Activated CD8-positive, alpha-beta T cell treated with anti-CD3 and anti-CD28 coated beads, Interleukin-2, amount 10 ng/mL, durations not matched to agents 7 days and 5 days (primary cell): ENCODE measurements around the gene TMEM72. TPM values are rescaled to one million over a fixed set of nuclear protein-coding genes. Genes with fewer than 3 reads are reported as not detected.
A peak's percentile ranks its signal among the peaks of the same experiment; 100 is the strongest.

ENCODE experiments used
- ATAC-seq: fragments of 150-1000 bp; cut with Tn5 transposase; one replicate; pipeline ENCODE4 v1.10.0; 2021; ENCODE audit warnings: moderate library complexity
- CTCF ChIA-PET: fragments of 350-600 bp; sonication (Branson Sonifier 250); formaldehyde crosslinking; loops from one replicate; lab custom pipeline; 2021; ENCODE audit warnings: antibody characterized with exemption; lab: Charles Lee
- POLR2A ChIA-PET: fragments of 350-600 bp; sonication (Branson Sonifier 250); formaldehyde crosslinking; loops from one replicate; lab custom pipeline; 2021; ENCODE audit warnings: antibody characterized with exemption; lab: Charles Lee
- DNase-seq: peaks from one replicate; pipeline ENCODE4 v3.0.0-alpha.2; 2020
- H3K27ac Mint-ChIP-seq: one replicate; pipeline ENCODE4 v1.8.0; 2021; ENCODE audit warnings: mild to moderate bottlenecking, mixed read lengths
- H3K27me3 Mint-ChIP-seq: one replicate; pipeline ENCODE4 v1.8.0; 2021; ENCODE audit warnings: low read depth, mixed read lengths
- H3K36me3 Mint-ChIP-seq: one replicate; pipeline ENCODE4 v1.8.0; 2021; ENCODE audit warnings: low read depth, mixed read lengths
- H3K4me1 Mint-ChIP-seq: one replicate; pipeline ENCODE4 v1.8.0; 2021; ENCODE audit warnings: low read depth, mixed read lengths
- H3K4me3 Mint-ChIP-seq: one replicate; pipeline ENCODE4 v1.8.0; 2021; ENCODE audit warnings: mild to moderate bottlenecking, mixed read lengths
- H3K9me3 Mint-ChIP-seq: one replicate; pipeline ENCODE4 v1.8.0; 2022; ENCODE audit warnings: mixed read lengths; ENCODE audit not compliant: insufficient read depth
- total RNA-seq, 2 experiments: library from RNA; stranded (reverse); gene quantifications; one replicate each; pipeline ENCODE4 v1.2.3, GENCODE V29; 2021

Gene TMEM72
- total RNA-seq, 2 experiments from 2014 or later, result not detected

DNA sequence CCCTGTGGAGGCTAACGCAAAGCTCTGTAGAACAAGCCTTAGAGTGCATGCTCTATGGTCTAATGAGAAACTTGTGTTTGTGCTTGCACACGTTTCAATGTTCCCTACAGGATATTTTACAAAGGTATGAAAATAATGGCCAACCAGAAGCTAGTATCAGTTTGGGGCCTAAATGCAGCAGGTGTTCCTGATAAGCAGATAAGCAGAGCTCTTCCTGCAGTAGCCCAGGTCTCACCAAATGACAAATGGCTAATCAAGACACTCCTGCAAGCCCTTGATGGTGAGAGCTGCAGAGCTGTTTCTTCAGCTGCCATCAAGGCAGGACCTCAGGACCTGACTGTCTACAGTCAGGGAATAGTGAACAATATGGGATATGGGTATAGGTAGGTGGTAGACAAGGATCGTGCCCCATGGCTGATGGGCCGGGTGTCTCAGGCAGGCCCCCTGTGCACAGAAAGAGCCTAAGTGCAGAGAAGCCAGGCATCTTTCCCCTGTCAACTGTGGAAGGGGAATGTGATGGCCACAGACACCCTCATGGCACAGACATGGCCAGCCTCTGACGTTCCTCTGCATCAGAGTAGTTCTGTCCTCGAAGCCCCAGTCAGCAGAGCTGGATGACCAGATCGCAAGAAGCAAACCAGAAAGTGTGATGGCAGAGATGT is 25.3 kb downstream of the TMEM72 start:
- Mint-ChIP-seq H3K27me3 (peaks cover 7% of the 10 kb centered on the region), H3K36me3 (no peaks in the 10 kb centered on the region), H3K27ac (peak overlapping the region; percentile 65), H3K9me3 (no peaks in the 10 kb centered on the region), H3K4me3 (no peak overlapping the region), H3K4me1 (peaks cover 39% of the 10 kb centered on the region)
- ChIA-PET POLR2A (no interaction called here), CTCF (interaction anchor here (1.1 to 2.2 kb wide), 2 partner anchors 38 to 40 kb away, joined by 5 to 7 read pairs; no protein-coding TSS in a partner anchor)
- ATAC-seq (no peak), DNase-seq (no peak)

GRCh38 chr10:44937196-44938005 is 26.3 kb downstream of the TMEM72 start:
- DNase-seq (no peak), ATAC-seq (no peak)
- ChIA-PET CTCF (no interaction called here), POLR2A (interaction anchor here (0.6 kb wide), 1 partner anchor 320 kb away, joined by 3 read pairs; no protein-coding TSS in a partner anchor)
- H3K27me3 Mint-ChIP-seq, result peaks cover 14% of the 10 kb centered on the region
- no peaks in the 10 kb centered on the region for H3K36me3 Mint-ChIP-seq
- no peak overlapping the region for H3K27ac Mint-ChIP-seq
- no peak overlapping the region for H3K4me3 Mint-ChIP-seq
- no peaks in the 10 kb centered on the region for H3K9me3 Mint-ChIP-seq
- peaks cover 38% of the 10 kb centered on the region for H3K4me1 Mint-ChIP-seq

DNA sequence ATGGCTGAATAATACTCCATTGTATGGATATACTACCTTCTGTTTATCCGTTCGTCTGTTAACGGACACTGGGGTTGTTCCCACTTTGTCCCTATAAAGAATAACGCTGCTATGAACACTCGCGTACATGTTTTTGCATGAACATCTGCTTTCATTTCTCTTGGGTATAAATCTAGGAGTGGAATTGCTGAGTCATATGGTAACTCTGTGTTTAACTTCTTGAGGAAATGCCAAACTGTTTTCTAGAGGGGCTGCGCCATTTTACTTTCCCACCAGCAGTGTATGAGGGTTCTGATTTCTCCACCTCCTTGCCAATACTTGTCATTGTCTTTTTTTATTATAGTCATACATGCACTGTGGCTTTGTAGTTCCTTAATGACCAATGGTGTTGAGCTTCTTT is 27.8 kb downstream of the TMEM72 start:
- peaks cover 20% of the 10 kb centered on the region for H3K27me3 Mint-ChIP-seq
- no peaks in the 10 kb centered on the region for H3K36me3 Mint-ChIP-seq
- ATAC-seq (no peak), DNase-seq (no peak)
- CTCF ChIA-PET, result no interaction called here
- peaks cover under 1% of the 10 kb centered on the region for H3K9me3 Mint-ChIP-seq
- peaks cover 28% of the 10 kb centered on the region for H3K4me1 Mint-ChIP-seq
- H3K27ac Mint-ChIP-seq, result no peak overlapping the region
- no peak overlapping the region for H3K4me3 Mint-ChIP-seq
- POLR2A ChIA-PET, result no interaction called here

- DNase-seq (no peak), ATAC-seq (no peak)
- Mint-ChIP-seq H3K4me1 (peaks cover 27% of the 10 kb centered on the region), H3K27me3 (peaks cover 27% of the 10 kb centered on the region), H3K9me3 (peaks cover 9% of the 10 kb centered on the region), H3K36me3 (peaks cover 2% of the 10 kb centered on the region), H3K4me3 (no peak overlapping the region), H3K27ac (no peak overlapping the region)
- ChIA-PET POLR2A (no interaction called here), CTCF (no interaction called here)
Observed at GRCh38 chr10:44939691-44940401, 28.7 kb downstream of the TMEM72 start.

DNA sequence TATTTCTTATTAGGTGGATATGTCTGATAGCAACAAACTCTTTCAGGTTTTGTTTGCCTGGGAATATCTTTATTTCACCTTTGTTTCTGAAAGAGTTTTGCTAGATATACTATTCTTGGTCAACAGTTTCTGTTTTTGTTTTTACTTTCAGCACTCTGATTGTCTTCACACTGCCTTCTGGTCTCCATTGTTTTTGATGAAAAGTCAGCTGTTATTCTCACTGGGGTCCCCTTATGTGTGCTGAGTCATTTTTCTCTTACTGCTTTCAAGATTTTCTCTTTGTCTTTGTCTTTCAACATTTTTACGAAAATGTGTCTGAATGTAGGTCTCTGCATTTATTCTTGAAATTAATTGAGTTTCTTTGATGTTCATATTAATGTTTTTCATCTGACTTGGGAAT is 33.2 kb downstream of the TMEM72 start:
- Mint-ChIP-seq H3K4me3 (no peak overlapping the region), H3K36me3 (peaks cover 2% of the 10 kb centered on the region), H3K4me1 (no peaks in the 10 kb centered on the region), H3K9me3 (peaks cover 13% of the 10 kb centered on the region), H3K27ac (no peak overlapping the region), H3K27me3 (peaks cover 35% of the 10 kb centered on the region)
- ATAC-seq (no peak), DNase-seq (no peak)
- CTCF ChIA-PET, result interaction anchor here (0.9 to 3.4 kb wide), 3 partner anchors 12 to 517 kb away, joined by 3 to 16 read pairs (median 4); no protein-coding TSS in a partner anchor
- POLR2A ChIA-PET, result no interaction called here

DNA sequence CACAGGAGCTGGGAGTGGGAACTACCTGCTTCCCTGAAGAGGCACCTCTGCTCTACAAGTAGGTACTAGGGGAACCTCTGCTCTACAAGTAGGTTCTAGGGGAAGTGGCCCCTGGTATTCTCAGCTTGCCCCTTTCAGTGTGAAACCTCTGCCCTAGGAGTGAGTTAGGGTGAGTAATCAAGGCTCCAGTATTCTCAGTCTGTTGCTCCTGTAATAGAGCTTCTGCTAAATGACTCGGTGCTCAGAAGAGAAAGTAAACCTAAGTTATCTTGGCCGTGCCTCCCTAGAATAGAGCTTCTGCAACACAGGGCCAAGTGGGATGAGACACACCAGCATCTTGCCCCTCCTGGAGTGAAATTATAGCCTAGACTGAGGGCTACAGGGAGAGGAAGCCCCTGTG is 35.1 kb downstream of the TMEM72 start:
- POLR2A ChIA-PET, result no interaction called here
- Mint-ChIP-seq H3K36me3 (peaks cover 2% of the 10 kb centered on the region), H3K27me3 (peaks cover 30% of the 10 kb centered on the region), H3K4me3 (no peak overlapping the region), H3K4me1 (no peaks in the 10 kb centered on the region), H3K27ac (no peak overlapping the region), H3K9me3 (peaks cover 13% of the 10 kb centered on the region)
- ATAC-seq (no peak), DNase-seq (no peak)
- CTCF ChIA-PET, result interaction anchor here (3.4 kb wide), 1 partner anchor 14 kb away, joined by 16 read pairs; no protein-coding TSS in a partner anchor

- peaks cover 21% of the 10 kb centered on the region for H3K27me3 Mint-ChIP-seq
- H3K9me3 Mint-ChIP-seq, result peaks cover 13% of the 10 kb centered on the region
- ATAC-seq, result no peak
- H3K4me1 Mint-ChIP-seq, result no peaks in the 10 kb centered on the region
- H3K36me3 Mint-ChIP-seq, result peaks cover 2% of the 10 kb centered on the region
- ChIA-PET CTCF (interaction anchor here (1.9 kb wide), 1 partner anchor 15 kb away, joined by 6 read pairs; no protein-coding TSS in a partner anchor), POLR2A (no interaction called here)
- H3K27ac Mint-ChIP-seq, result no peak overlapping the region
- H3K4me3 Mint-ChIP-seq, result no peak overlapping the region
- DNase-seq, result no peak
Observed at GRCh38 chr10:44947371-44948152, 36.4 kb downstream of the TMEM72 start.

GRCh38 chr10:44948642-44949041 is 37.5 kb downstream of the TMEM72 start:
- CTCF ChIA-PET, result interaction anchor here (1.9 to 2.6 kb wide), 3 partner anchors 15 to 16 kb away, joined by 6 to 8 read pairs (median 8); no protein-coding TSS in a partner anchor
- POLR2A ChIA-PET, result interaction anchor here (2.1 kb wide), 1 partner anchor 12 kb away, joined by 4 read pairs; no protein-coding TSS in a partner anchor
- no peaks in the 10 kb centered on the region for H3K4me1 Mint-ChIP-seq

DNA sequence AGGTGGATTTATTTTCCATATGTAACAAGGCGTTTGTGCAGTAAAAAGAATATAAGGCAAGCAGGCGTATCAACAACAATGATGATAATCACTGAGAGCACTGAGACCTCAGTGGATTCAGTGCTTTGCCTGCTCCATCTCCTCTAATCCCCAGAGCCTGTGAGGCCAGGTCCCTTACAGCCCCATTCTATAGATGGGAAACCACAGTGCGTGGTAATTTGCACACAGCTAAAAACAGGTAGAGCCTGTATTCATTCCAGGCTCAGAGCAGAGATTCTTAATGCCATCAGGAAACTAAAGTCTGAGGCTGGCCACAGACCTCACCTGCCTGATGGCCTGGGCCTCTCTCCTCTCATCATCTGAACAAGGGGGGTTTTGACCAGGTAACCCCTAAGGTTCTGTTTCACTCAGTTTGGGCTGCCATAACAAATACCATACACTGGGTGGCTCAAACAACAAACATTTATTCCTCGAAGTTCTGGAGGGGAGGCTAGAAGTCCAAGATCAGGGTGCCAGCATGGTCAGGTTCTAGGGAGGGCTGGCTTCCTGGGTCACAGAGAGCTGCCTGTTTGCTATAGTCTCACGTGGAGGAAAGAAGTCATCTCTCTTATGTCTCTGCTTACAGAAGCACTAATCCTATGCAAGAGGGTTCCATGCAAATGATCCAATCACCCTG is 38.1 kb downstream of the TMEM72 start:
- Mint-ChIP-seq H3K9me3 (peaks cover 10% of the 10 kb centered on the region), H3K27me3 (peaks cover 12% of the 10 kb centered on the region), H3K4me1 (no peaks in the 10 kb centered on the region), H3K36me3 (peaks cover 2% of the 10 kb centered on the region), H3K4me3 (no peak overlapping the region), H3K27ac (no peak overlapping the region)
- DNase-seq (no peak), ATAC-seq (no peak)
- ChIA-PET CTCF (interaction anchor here (2.0 to 2.6 kb wide), 2 partner anchors 14 to 16 kb away, joined by 8 read pairs; no protein-coding TSS in a partner anchor), POLR2A (interaction anchor here (1.1 to 2.1 kb wide), 2 partner anchors 10 to 11 kb away, joined by 4 read pairs; partner anchors contain the start of gene RASSF4)

More at GRCh38 chr10:44948642-44949041, 37.5 kb downstream of the TMEM72 start:
- ATAC-seq (no peak), DNase-seq (no peak)
- Mint-ChIP-seq H3K36me3 (peaks cover 2% of the 10 kb centered on the region), H3K9me3 (peaks cover 13% of the 10 kb centered on the region), H3K4me3 (no peak overlapping the region), H3K27ac (no peak overlapping the region), H3K27me3 (peaks cover 15% of the 10 kb centered on the region)

DNA sequence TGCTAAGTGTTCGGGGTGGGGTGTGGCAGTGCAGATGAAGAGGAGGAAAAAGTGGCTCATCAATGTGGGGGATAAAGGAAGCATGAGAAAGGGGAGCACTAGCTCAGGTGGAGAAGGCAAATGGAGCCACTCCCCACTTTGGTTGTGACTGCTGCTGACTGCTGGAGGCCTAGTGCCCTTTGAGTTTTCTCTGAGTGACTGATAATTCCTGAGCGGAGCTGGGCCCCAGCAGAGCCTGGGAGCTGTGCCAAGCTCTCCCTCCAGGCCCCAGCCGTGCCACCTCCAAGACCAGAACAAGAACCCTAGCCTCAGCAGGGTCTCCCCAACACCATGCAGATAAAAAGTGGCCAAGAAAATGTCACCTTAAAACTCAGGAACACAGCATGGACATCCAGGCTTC is 38.8 kb downstream of the TMEM72 start:
- ATAC-seq (no peak), DNase-seq (no peak)
- no peak overlapping the region for H3K4me3 Mint-ChIP-seq
- H3K4me1 Mint-ChIP-seq, result peaks cover 3% of the 10 kb centered on the region
- POLR2A ChIA-PET, result interaction anchor here (1.1 to 2.1 kb wide), 3 partner anchors 9 to 17 kb away, joined by 3 to 4 read pairs (median 4); partner anchors contain the start of gene RASSF4
- H3K27ac Mint-ChIP-seq, result no peak overlapping the region
- H3K9me3 Mint-ChIP-seq, result peaks cover 4% of the 10 kb centered on the region
- no peaks in the 10 kb centered on the region for H3K36me3 Mint-ChIP-seq
- H3K27me3 Mint-ChIP-seq, result peaks cover 8% of the 10 kb centered on the region
- CTCF ChIA-PET, result interaction anchor here (2.0 to 2.6 kb wide), 2 partner anchors 14 to 17 kb away, joined by 8 read pairs; no protein-coding TSS in a partner anchor
